HG02642 (cell line): ENCODE results near the gene CSN2.

Experiments
- ATAC-seq: cut with Tn5 transposase; IDR thresholded peaks from one replicate; pipeline ENCODE4 v1.9.1; 2021; ENCODE audit warnings: mild to moderate bottlenecking; ENCODE audit not compliant: unreplicated experiment, poor library complexity

The CSN2 gene

DNA sequence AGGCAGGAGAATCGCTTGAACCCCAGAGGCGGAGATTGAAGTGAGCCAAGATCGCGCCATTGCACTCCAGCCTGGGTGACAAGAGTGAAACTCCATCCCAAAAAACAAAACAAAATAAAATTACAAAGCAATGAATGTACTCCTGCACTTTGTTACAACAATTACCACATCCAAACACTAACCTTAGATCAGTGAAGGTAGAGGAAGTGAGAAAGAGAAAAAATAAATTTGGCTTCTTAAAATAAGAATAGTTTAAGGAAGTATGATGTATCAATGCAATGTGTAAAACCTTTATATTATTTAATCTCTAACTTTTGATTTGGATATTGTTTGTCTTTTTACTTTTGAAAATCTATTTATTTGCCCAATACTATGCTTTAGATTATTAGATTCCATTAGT, 56.3 kb downstream of the CSN2 start:
- ATAC-seq = no peak

DNA sequence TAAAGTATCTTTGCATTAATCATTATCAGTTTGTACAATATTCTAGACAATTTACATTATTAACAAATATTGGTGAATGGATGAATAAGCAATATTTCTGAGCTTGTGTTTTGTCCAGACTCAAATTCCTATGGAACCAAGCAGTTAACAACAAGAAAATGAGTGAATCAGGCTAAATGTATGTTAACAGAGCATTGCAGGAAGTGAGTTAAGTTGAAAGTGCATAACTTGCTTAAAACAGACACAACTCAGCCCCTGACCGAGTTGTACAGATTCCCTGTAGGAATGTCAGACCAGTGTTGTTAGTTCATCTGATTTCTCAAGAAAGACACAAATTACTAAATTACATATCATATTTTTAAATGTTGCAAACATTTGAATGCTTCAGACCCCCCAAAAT, 58.4 kb downstream of the CSN2 start:
- no peak for ATAC-seq
